SK-N-SH (cell line): ENCODE measurements around the gene RD3L. TPM values are rescaled to one million over a fixed set of nuclear protein-coding genes. Genes with fewer than 3 reads are reported as not detected.
A peak's percentile ranks its signal among the peaks of the same experiment; 100 is the strongest.
"Not testable (repeated sequence)": the region's sequence is repeated elsewhere in the genome, so short reads cannot be mapped to it uniquely, and the experiment has no call there.

Source experiments
- CTCF ChIA-PET: fragments of 300-600, 350-600 bp; formaldehyde crosslinking; extraction: SDS; loops from one replicate; lab custom pipeline; 2021; lab: Yijun Ruan, JAX
- POLR2A ChIA-PET: fragments of 350-600 bp; sonication (Branson Sonifier 250); formaldehyde crosslinking; extraction: SDS; loops from one replicate; lab custom pipeline; 2020; ENCODE audit warnings: antibody characterized with exemption, inconsistent platforms; lab: Yijun Ruan, JAX
- DNase-seq: peaks from one replicate; pipeline ENCODE4 v3.0.0; 2012
- H2AFZ ChIP-seq: fragments of 200-600 bp; sonication (generic); 2 replicates; pipeline ENCODE4 v1.8.1; 2016; ENCODE audit warnings: antibody characterized with exemption, mild to moderate bottlenecking, low read depth
- H3F3A ChIP-seq: fragments of 200-600 bp; sonication (generic); replicated peaks from 2 replicates; pipeline ENCODE3; 2016; ENCODE audit warnings: antibody characterized with exemption, mild to moderate bottlenecking; ENCODE audit not compliant: insufficient read depth
- H3K27ac ChIP-seq, 2 experiments: fragments of 200-500 bp in 1 of 2; fragments of 200-600 bp in 1 of 2; sonication (Bioruptor generic) in 1 of 2; sonication (generic), shearing (Covaris generic) in 1 of 2; 2 replicates each; pipeline versions ENCODE4 v1.5.1 to v1.6.1; 2014 to 2016; ENCODE audit warnings: low read depth in 2 of 2, inconsistent platforms in 1 of 2, low read length in 1 of 2, mild to moderate bottlenecking in 1 of 2, mixed read lengths in 1 of 2
- H3K27me3 ChIP-seq: fragments of 200-600 bp; sonication (generic), shearing (Covaris generic); 2 replicates; pipeline ENCODE4 v1.6.1; 2016; ENCODE audit warnings: mixed run types; ENCODE audit not compliant: insufficient read depth
- H3K36me3 ChIP-seq, 2 experiments: fragments of 200-500 bp in 1 of 2; fragments of 200-600 bp in 1 of 2; sonication (Bioruptor generic) in 1 of 2; sonication (generic) in 1 of 2; replicated peaks in 1 of 2; 2 replicates each; pipeline versions ENCODE3 to v1.5.1; 2014 to 2016; ENCODE audit warnings: low read length in 1 of 2, mild to moderate bottlenecking in 1 of 2; ENCODE audit not compliant: insufficient read depth in 2 of 2, control insufficient read depth in 1 of 2
- H3K4me1 ChIP-seq, 2 experiments: fragments of 200-500 bp in 1 of 2; fragments of 200-600 bp in 1 of 2; sonication (Bioruptor generic) in 1 of 2; sonication (generic), shearing (Covaris generic) in 1 of 2; 2 replicates each; pipeline versions ENCODE4 v1.5.1 to v1.6.1; 2014 to 2016; ENCODE audit warnings: low read depth in 1 of 2, low read length in 1 of 2, mixed run types in 1 of 2; ENCODE audit not compliant: insufficient read depth in 2 of 2, control insufficient read depth in 1 of 2
- H3K4me2 ChIP-seq: fragments of 200-600 bp; sonication (generic), shearing (Covaris generic); 2 replicates; pipeline ENCODE4 v1.6.1; 2017; ENCODE audit warnings: mixed run types
- H3K4me3 ChIP-seq, 2 experiments: fragments of 200-500 bp in 1 of 2; fragments of 200-600 bp in 1 of 2; sonication (Bioruptor generic) in 1 of 2; sonication (generic), shearing (Covaris generic) in 1 of 2; 2 replicates each; pipeline versions ENCODE4 v1.5.1 to v1.8.1; 2014 to 2016; ENCODE audit warnings: low read depth in 2 of 2, inconsistent platforms in 1 of 2, low read length in 1 of 2, mild to moderate bottlenecking in 1 of 2, mixed read lengths in 1 of 2, moderate library complexity in 1 of 2
- H3K79me2 ChIP-seq: fragments of 200-600 bp; sonication (generic); 2 replicates; pipeline ENCODE4 v1.8.1; 2017; ENCODE audit warnings: mild to moderate bottlenecking; ENCODE audit not compliant: insufficient read depth
- H3K9ac ChIP-seq: fragments of 200-600 bp; sonication (generic); 2 replicates; pipeline ENCODE4 v1.6.1; 2017; ENCODE audit warnings: mixed run types
- H3K9me2 ChIP-seq: fragments of 200-600 bp; sonication (generic); 2 replicates; pipeline ENCODE4 v1.6.1; 2017; ENCODE audit warnings: mixed run types
- H3K9me3 ChIP-seq: fragments of 200-600 bp; sonication (generic); 2 replicates; pipeline ENCODE4 v1.6.1; 2017; ENCODE audit warnings: mixed run types, mild to moderate bottlenecking, moderate library complexity
- H4K20me1 ChIP-seq: fragments of 200-600 bp; sonication (generic); 2 replicates; pipeline ENCODE4 v1.6.1; 2017; ENCODE audit warnings: mild to moderate bottlenecking, mixed run types; ENCODE audit not compliant: insufficient read depth
- CHD2 ChIP-seq: fragments of 150-350 bp; IDR thresholded peaks from 2 replicates; pipeline ENCODE4 v1.6.1; 2018; ENCODE audit warnings: low read length; ENCODE audit not compliant: partially characterized antibody
- CTCF ChIP-seq: fragments of 200-600 bp; sonication (generic); IDR thresholded peaks from 2 replicates; pipeline ENCODE4 v1.6.1; 2017; ENCODE audit warnings: antibody characterized with exemption, mild to moderate bottlenecking, moderate library complexity
- ELF1 ChIP-seq: IDR thresholded peaks from 2 replicates; pipeline ENCODE4 v1.4.0; 2012
- EP300 ChIP-seq, 2 experiments: IDR thresholded peaks; 2 replicates each; pipeline versions ENCODE4 v1.4.0 to v1.6.1; 2012; ENCODE audit warnings: borderline replicate concordance in 1 of 2, low read depth in 1 of 2, low read length in 1 of 2
- FOXJ3 ChIP-seq: sonication (generic); formaldehyde crosslinking; IDR thresholded peaks from 2 replicates; pipeline ENCODE4 v1.5.1; 2020; ENCODE audit warnings: mild to moderate bottlenecking, missing genetic modification reagents
- GABPA ChIP-seq: IDR thresholded peaks from 2 replicates; pipeline ENCODE4 v1.4.0; 2012; ENCODE audit warnings: low read depth, mild to moderate bottlenecking
- GATA2 ChIP-seq: sonication (generic); formaldehyde crosslinking; IDR thresholded peaks from 2 replicates; pipeline ENCODE4 v1.5.0; 2020; ENCODE audit warnings: mild to moderate bottlenecking, missing genetic modification reagents
- IRF3 ChIP-seq: fragments of 150-350 bp; IDR thresholded peaks from 2 replicates; pipeline ENCODE4 v1.6.1; 2016; ENCODE audit warnings: mild to moderate bottlenecking, low read depth, low read length
- JUND ChIP-seq: IDR thresholded peaks from 2 replicates; pipeline ENCODE4 v1.4.0; 2012
- MXI1 ChIP-seq: IDR thresholded peaks from 2 replicates; pipeline ENCODE4 v1.6.1; 2012; ENCODE audit warnings: mild to moderate bottlenecking, low read depth, low read length, improper control_type of control experiment
- NFIC ChIP-seq: IDR thresholded peaks from 2 replicates; pipeline ENCODE4 v1.4.0; 2012; ENCODE audit warnings: borderline replicate concordance
- RAD21 ChIP-seq: IDR thresholded peaks from 2 replicates; pipeline ENCODE4 v1.6.1; 2012; ENCODE audit warnings: mild to moderate bottlenecking, low read length
- SIN3A ChIP-seq: IDR thresholded peaks from 2 replicates; pipeline ENCODE4 v1.6.1; 2012; ENCODE audit warnings: low read depth, mild to moderate bottlenecking, low read length, moderate library complexity, borderline replicate concordance
- SMC3 ChIP-seq: IDR thresholded peaks from 2 replicates; pipeline ENCODE4 v1.6.1; 2012; ENCODE audit warnings: low read depth, low read length, improper control_type of control experiment
- YY1 ChIP-seq: IDR thresholded peaks from 2 replicates; pipeline ENCODE4 v1.4.0; 2012; ENCODE audit warnings: low read depth, mild to moderate bottlenecking
- WGBS: methylation state at CpG from one replicate; pipeline ENCODE4 v1.1.6; 2017; ENCODE audit warnings: low lambda C conversion rate; 5-methylcytosine and 5-hydroxymethylcytosine counted together
- polyA plus RNA-seq, 3 experiments: library from polyadenylated mRNA; depleted of rRNA; stranded (reverse); fragments of >200 nt; gene quantifications; 2 replicates each; pipeline ENCODE4 v1.2.3, GENCODE V29; 2012
- TF ChIP-seq, protein P1 (sequence below): IDR thresholded peaks from 2 replicates; pipeline ENCODE4 v1.4.0; 2012; ENCODE audit warnings: low read depth, borderline replicate concordance
- TF ChIP-seq, protein P2 (sequence below): IDR thresholded peaks from 2 replicates; pipeline ENCODE4 v1.4.0; 2012; ENCODE audit warnings: low read depth, borderline replicate concordance

RD3L gene
- polyA plus RNA-seq, 1 of the 3 experiments (the other 2 are of a cell fraction) = not detected

GRCh38 chr14:103925316-103925715 is 17.0 kb downstream of the RD3L start:
- H3K79me2 ChIP-seq = peaks cover 10% of the 10 kb centered on the region
- ChIA-PET POLR2A (no interaction called here), CTCF (interaction anchor here (1.0 kb wide), 1 partner anchor 152 kb away, joined by 3 read pairs; no protein-coding TSS in a partner anchor)
- no peak for TF ChIP-seq SMC3
- TF ChIP-seq NFIC = no peak
- H3K9me2 ChIP-seq = no peaks in the 10 kb centered on the region
- H3K27me3 ChIP-seq = no peaks in the 10 kb centered on the region
- H3K4me3 ChIP-seq = no peak overlapping the region
- H3K9me3 ChIP-seq = no peaks in the 10 kb centered on the region
- no peaks in the 10 kb centered on the region for H3K36me3 ChIP-seq
- no peak overlapping the region for H2AFZ ChIP-seq
- no peak for DNase-seq
- 83% methylated on average over 5 of the region's 5 CpGs for WGBS
- H3K27ac ChIP-seq = no peak overlapping the region
- H3K4me1 ChIP-seq = peaks cover 0 to 2% of the 10 kb centered on the region in 2 experiments; a peak in 1 of 4 replicates
- H3K9ac ChIP-seq = no peak overlapping the region
- no peak overlapping the region for H3K4me2 ChIP-seq
- H4K20me1 ChIP-seq = no peaks in the 10 kb centered on the region
- H3F3A ChIP-seq = no peaks in the 10 kb centered on the region

GRCh38 chr14:103923863-103924262 is 18.5 kb downstream of the RD3L start:
- no peak overlapping the region for H3K9ac ChIP-seq
- POLR2A ChIA-PET = no interaction called here
- H3K4me1 ChIP-seq = peaks cover 0 to 2% of the 10 kb centered on the region in 2 experiments; a peak in 1 of 4 replicates
- H3K9me3 ChIP-seq = no peaks in the 10 kb centered on the region
- H3K36me3 ChIP-seq = no peaks in the 10 kb centered on the region
- peak; percentile 81 for DNase-seq
- no peaks in the 10 kb centered on the region for H3F3A ChIP-seq
- CTCF ChIA-PET = interaction anchor here (0.8 to 1.7 kb wide), 5 partner anchors 9 to 164 kb away, joined by 3 to 5 read pairs (median 3); no protein-coding TSS in a partner anchor
- TF ChIP-seq EP300 (IDR thresholded peaks at IDR 0.05; ENCODE audit: borderline replicate concordance in 1 of 2, low read depth in 1 of 2, low read length in 1 of 2) (peak in 1 of 2 experiments; percentile 21; a peak in 1 of 4 replicates), RAD21 (peak; percentile 42), CHD2 (no peak), ELF1 (no peak), FOXJ3 (CRISPR knock-in tag) (peak; percentile 57), SIN3A (no peak), IRF3 (no peak), CTCF (no peak), MXI1 (no peak), GABPA (no peak), JUND (no peak), GATA2 (CRISPR knock-in tag) (peak; percentile 54), YY1 (no peak)
- TF ChIP-seq, protein P1, sequence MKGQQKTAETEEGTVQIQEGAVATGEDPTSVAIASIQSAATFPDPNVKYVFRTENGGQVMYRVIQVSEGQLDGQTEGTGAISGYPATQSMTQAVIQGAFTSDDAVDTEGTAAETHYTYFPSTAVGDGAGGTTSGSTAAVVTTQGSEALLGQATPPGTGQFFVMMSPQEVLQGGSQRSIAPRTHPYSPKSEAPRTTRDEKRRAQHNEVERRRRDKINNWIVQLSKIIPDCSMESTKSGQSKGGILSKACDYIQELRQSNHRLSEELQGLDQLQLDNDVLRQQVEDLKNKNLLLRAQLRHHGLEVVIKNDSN = no peak
- TF ChIP-seq, protein P2, sequence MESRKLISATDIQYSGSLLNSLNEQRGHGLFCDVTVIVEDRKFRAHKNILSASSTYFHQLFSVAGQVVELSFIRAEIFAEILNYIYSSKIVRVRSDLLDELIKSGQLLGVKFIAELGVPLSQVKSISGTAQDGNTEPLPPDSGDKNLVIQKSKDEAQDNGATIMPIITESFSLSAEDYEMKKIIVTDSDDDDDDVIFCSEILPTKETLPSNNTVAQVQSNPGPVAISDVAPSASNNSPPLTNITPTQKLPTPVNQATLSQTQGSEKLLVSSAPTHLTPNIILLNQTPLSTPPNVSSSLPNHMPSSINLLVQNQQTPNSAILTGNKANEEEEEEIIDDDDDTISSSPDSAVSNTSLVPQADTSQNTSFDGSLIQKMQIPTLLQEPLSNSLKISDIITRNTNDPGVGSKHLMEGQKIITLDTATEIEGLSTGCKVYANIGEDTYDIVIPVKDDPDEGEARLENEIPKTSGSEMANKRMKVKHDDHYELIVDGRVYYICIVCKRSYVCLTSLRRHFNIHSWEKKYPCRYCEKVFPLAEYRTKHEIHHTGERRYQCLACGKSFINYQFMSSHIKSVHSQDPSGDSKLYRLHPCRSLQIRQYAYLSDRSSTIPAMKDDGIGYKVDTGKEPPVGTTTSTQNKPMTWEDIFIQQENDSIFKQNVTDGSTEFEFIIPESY = no peak
- no peaks in the 10 kb centered on the region for H3K9me2 ChIP-seq
- 21% methylated on average over 6 of the region's 6 CpGs for WGBS
- no peaks in the 10 kb centered on the region for H3K27me3 ChIP-seq
- no peak overlapping the region for H3K4me2 ChIP-seq
- peaks cover 25% of the 10 kb centered on the region for H3K79me2 ChIP-seq
- peak overlapping the region in 1 of 2 experiments; percentile 84; a peak in 2 of 4 replicates for H3K27ac ChIP-seq
- no peaks in the 10 kb centered on the region for H4K20me1 ChIP-seq
- H2AFZ ChIP-seq = no peak overlapping the region
- H3K4me3 ChIP-seq = no peak overlapping the region

GRCh38 chr14:103921855-103922200 is 20.5 kb downstream of the RD3L start:
- H3K9me2 ChIP-seq, H3K27me3 ChIP-seq, H3F3A ChIP-seq, POLR2A ChIA-PET, H3K9me3 ChIP-seq, DNase-seq, H3K4me1 ChIP-seq: not testable (repeated sequence)
- CTCF ChIA-PET = interaction anchor here (0.6 to 3.2 kb wide), 12 partner anchors 8 to 113 kb away, joined by 3 to 31 read pairs (median 4); partner anchors contain the start of gene RD3L
- H2AFZ ChIP-seq = peak overlapping the region; percentile 99
- H3K4me2 ChIP-seq = peak overlapping the region; percentile 93
- H3K79me2 ChIP-seq = peaks cover 45% of the 10 kb centered on the region
- H3K4me3 ChIP-seq = peak overlapping the region; percentile 77 to 100
- H3K27ac ChIP-seq = peak overlapping the region in 1 of 2 experiments; percentile 29; a peak in 1 of 4 replicates
- 0 out of 2 replicates have a peak overlapping the region, but pooled peaks have one; percentile 96 for H3K9ac ChIP-seq
- peaks cover 11% of the 10 kb centered on the region; the same call in 1 of the 2 replicates for H4K20me1 ChIP-seq
- H3K36me3 ChIP-seq = peaks cover 5 to 10% of the 10 kb centered on the region in 2 experiments
- WGBS = 37% methylated on average over 11 of the region's 12 CpGs
